Activated T-cell treated with anti-CD3 and anti-CD28 coated beads, Interleukin-2, amount 50 U/mL, for 72 hours (primary cell): ENCODE results near the gene MYO18B. TPM values are rescaled to one million over a fixed set of nuclear protein-coding genes. Genes with fewer than 3 reads are reported as not detected.

ENCODE experiments used
- ATAC-seq, 2 donors: fragments of 150-1000 bp; cut with Tn5 transposase; replicated peaks in 1 of 2; 2 replicates each; pipeline ENCODE4 v1.10.0; 2021; ENCODE audit warnings: moderate library complexity in 2 of 2, mild to moderate bottlenecking in 1 of 2
- DNase-seq, 2 donors: peaks; one replicate each; pipeline ENCODE4 v3.0.0; 2021 to 2022; ENCODE audit warnings: mixed read lengths in 1 of 2
- H3K27ac Mint-ChIP-seq: one replicate; pipeline ENCODE4 v1.8.0; 2022; ENCODE audit warnings: mild to moderate bottlenecking, moderate library complexity, mixed read lengths
- H3K27me3 Mint-ChIP-seq: one replicate; pipeline ENCODE4 v1.8.0; 2022; ENCODE audit warnings: low read depth, mixed read lengths
- H3K36me3 Mint-ChIP-seq, 2 donors: one replicate each; pipeline ENCODE4 v1.8.0; 2022; ENCODE audit warnings: mixed read lengths in 2 of 2, mild to moderate bottlenecking in 1 of 2; ENCODE audit not compliant: insufficient read depth in 2 of 2
- H3K4me1 Mint-ChIP-seq: one replicate; pipeline ENCODE4 v1.8.0; 2022; ENCODE audit warnings: low read depth, mixed read lengths
- H3K4me3 Mint-ChIP-seq, 2 donors: one replicate each; pipeline ENCODE4 v1.8.0; 2022; ENCODE audit warnings: mild to moderate bottlenecking in 2 of 2, mixed read lengths in 2 of 2, moderate library complexity in 2 of 2
- H3K9me3 Mint-ChIP-seq, 2 donors: one replicate each; pipeline ENCODE4 v1.8.0; 2022; ENCODE audit warnings: mixed read lengths in 2 of 2
- total RNA-seq, 2 donors: library from RNA; stranded (reverse); gene quantifications; one replicate each; pipeline ENCODE4 v1.2.3, GENCODE V29; 2022

MYO18B gene
- total RNA-seq, 2 donors from 2014 or later, result 2.4 to 2.8 TPM

DNA sequence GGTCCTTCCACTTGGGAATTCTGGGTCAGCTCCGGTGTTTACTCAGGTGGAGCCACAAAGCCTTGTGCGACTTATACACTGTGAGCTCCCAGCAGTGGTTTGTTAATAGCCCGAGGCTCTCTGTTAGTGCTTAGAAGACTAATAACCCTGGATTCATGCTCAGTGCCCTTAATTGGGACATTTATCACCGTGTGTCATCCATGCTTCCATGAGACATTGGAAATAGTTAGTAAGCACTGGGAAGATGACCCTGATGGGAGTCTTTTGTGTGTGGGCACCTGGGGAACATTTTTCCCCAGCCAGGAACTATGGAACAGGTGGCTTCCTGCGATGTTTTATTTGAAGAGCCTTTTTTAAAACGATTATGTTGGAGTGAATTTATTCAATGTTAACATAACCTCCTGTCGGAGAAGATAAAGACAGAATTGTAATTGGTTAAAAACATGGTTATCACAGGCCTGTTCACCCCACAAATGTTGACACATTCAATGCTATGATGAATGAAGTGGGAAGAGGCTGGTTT lies 188.9 kb downstream of the MYO18B start:
- Mint-ChIP-seq H3K27me3 (peaks cover 10% of the 10 kb centered on the region), H3K4me3 (no peak overlapping the region), H3K27ac (no peak overlapping the region), H3K36me3 (peaks cover 0 to 2% of the 10 kb centered on the region in 2 donors), H3K4me1 (no peaks in the 10 kb centered on the region), H3K9me3 (peaks cover 6% of the 10 kb centered on the region in 2 donors)
- DNase-seq, result no peak
- ATAC-seq, result no peak

DNA sequence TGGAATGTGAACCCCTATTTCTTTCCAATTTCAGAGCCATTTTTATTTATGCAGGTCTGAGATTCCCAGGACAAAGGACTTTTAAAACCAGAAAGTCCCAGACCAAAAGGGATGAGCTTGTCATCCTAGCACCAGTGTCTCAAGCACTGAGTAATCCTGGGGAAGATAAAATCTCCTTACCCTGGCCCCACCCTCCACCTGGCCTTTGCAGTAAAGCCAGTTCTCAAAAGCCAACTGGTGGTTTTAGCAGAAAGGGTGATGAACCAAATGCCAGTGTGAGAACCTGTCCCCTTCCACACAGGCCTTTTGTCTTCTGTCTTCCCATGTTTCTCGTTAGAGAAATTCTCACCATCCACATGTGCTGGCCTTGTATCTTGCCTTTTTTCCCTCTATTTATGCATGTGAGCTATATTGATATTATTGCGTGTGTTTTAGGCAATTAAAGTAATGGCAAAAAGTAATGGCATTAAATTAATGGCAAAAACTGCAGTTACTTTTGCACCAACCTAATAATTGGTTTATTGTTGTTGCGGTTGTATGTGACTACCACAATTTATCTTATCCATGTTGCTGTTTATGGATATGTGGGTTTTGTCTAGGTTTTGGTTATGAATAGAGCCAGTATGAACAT lies 191.3 kb downstream of the MYO18B start:
- Mint-ChIP-seq H3K4me1 (no peaks in the 10 kb centered on the region), H3K36me3 (no peaks in the 10 kb centered on the region), H3K4me3 (no peak overlapping the region), H3K9me3 (peaks cover 2 to 6% of the 10 kb centered on the region in 2 donors), H3K27me3 (peaks cover 13% of the 10 kb centered on the region), H3K27ac (no peak overlapping the region)
- ATAC-seq (no peak), DNase-seq (no peak)

DNA sequence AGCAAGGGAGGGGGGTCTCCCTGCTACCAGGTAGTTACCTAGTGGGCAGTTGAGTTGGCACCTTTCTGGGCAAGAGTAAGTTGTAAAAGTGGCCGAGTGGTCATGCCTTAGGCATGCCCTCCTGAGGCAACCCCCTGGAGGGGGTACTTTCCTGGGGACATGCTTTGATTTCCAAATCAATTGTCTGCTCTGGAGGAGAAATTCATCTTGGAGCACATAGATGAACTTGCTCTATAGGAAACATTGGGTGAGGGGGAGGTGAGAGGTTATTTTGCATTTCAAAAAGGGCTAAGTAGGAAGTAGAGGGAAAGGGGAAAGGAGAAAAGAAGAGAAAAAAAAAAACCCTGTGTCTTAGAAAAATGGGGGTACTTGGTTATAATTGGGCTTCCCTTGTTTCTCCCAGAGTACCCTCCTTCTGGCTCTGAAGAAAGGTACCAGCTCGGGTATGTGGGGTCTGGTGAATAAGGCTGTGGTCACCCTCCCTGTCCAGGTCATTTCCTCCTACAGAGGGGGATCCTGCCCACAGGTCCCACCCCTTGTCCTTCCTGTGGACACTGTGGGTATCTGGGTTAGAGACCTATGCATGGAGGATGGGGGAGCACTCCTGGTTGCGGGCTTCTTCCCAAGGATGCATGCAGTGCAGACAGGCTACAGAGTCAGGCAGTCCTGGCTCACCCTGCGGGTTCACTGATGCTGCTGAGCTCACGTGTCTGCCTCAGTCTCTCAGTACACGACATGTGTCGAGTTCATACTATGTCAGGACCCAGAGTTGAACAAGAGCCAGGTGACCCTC lies 193.5 kb downstream of the MYO18B start:
- Mint-ChIP-seq H3K27ac (no peak overlapping the region), H3K36me3 (no peaks in the 10 kb centered on the region), H3K9me3 (peaks cover 2 to 6% of the 10 kb centered on the region in 2 donors), H3K4me1 (no peaks in the 10 kb centered on the region), H3K4me3 (no peak overlapping the region), H3K27me3 (peaks cover 21% of the 10 kb centered on the region)
- ATAC-seq (no peak), DNase-seq (no peak)

DNA sequence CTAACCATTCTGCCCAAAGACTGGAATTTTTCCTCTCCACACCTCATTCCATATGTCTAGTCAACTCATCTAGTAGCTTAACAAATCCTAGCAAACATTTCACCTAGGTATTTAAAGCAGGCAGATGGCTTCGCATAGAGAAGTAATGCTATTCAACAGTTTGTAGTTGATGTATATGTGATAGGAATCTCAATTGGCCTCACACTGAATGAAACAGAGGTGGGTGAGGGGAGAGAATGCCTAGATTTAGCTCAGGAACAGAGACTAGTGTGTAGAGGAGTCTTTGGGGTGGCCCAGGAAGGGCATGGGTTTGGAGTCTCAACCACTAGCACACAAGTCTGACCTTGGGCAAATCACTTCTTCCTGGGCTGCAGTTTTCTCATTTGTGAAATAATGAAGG lies 196.2 kb downstream of the MYO18B start:
- ATAC-seq (no peak), DNase-seq (no peak)
- peaks cover 2 to 6% of the 10 kb centered on the region in 2 donors for H3K9me3 Mint-ChIP-seq
- H3K27ac Mint-ChIP-seq, result no peak overlapping the region
- H3K4me3 Mint-ChIP-seq, result no peak overlapping the region
- no peaks in the 10 kb centered on the region for H3K36me3 Mint-ChIP-seq
- H3K4me1 Mint-ChIP-seq, result no peaks in the 10 kb centered on the region
- peaks cover 39% of the 10 kb centered on the region for H3K27me3 Mint-ChIP-seq

DNA sequence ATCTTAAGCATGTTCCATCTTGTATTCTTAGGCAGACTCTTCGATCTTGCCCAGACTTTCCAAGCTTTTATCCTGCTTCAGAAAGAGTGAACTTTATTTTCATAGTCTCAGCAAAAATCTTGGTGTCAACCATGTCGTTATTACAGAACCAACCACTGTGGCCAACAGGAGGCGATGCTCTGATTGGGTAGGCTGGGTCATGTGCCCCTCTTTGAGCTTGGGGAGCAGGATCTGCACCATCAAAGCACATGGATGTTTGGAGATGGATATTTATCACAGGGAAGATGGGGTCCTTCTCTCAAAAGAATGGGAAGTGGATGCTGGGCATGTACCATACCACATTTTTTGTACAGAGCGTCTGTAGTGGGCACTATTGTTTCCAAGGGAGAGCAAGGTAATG lies 197.4 kb downstream of the MYO18B start:
- Mint-ChIP-seq H3K27me3 (peaks cover 50% of the 10 kb centered on the region), H3K4me3 (no peak overlapping the region), H3K9me3 (peaks cover 0 to 1% of the 10 kb centered on the region in 2 donors), H3K4me1 (no peaks in the 10 kb centered on the region), H3K36me3 (no peaks in the 10 kb centered on the region), H3K27ac (no peak overlapping the region)
- DNase-seq (no peak), ATAC-seq (no peak)

DNA sequence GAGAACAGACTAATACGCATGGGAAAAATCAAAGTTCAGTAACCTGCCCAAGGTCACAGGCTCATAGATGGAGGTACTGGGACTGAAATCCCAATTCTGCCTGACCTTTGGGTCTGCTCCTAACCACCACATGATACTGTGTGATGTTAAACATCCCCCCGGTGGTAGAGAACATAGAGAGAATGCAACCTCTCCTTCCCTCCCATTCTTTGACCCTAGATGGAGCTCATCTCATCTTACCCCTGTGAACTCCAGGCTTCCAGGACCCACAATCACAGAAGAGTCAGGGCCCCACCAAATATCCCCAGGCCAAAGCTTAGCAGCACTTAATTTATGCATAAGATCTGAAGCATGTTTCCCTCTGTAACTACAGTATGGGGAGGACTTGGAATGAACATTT lies 198.5 kb downstream of the MYO18B start:
- no peak overlapping the region for H3K4me3 Mint-ChIP-seq
- no peak for DNase-seq
- H3K4me1 Mint-ChIP-seq, result no peaks in the 10 kb centered on the region
- no peaks in the 10 kb centered on the region for H3K36me3 Mint-ChIP-seq
- no peak overlapping the region for H3K27ac Mint-ChIP-seq
- ATAC-seq, result no peak
- H3K27me3 Mint-ChIP-seq, result peaks cover 44% of the 10 kb centered on the region
- no peaks in the 10 kb centered on the region for H3K9me3 Mint-ChIP-seq

DNA sequence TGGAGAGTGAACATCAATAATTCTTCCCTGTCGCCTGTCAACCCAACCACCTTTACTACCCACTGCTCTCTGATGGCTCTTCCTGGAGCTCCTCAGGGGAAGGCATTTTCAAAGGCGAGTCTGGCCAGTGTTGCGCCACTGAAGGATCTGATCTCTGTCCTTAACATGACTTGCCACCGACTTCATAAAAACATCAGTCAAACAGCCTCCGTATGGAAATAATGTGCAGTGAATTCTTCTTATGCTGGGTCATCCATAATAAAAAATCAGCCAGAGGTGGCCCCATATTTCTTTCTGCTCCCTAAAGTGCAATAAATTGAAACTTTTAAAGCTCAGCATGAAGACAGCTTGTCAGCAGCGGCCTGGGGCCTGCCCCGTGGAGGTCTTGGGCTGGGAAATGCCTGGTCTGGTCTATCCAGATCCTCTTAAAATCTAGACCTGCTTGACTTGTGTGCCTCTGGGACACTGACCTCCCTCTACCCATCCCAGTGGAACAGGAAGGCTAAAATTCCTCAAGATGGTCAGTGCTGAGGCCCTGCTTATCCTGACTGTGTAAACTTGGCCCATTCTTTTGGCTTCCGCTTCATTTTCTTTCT lies 199.5 kb downstream of the MYO18B start:
- DNase-seq, result no peak
- Mint-ChIP-seq H3K36me3 (no peaks in the 10 kb centered on the region), H3K9me3 (no peaks in the 10 kb centered on the region), H3K27ac (no peak overlapping the region), H3K27me3 (peaks cover 37% of the 10 kb centered on the region), H3K4me3 (no peak overlapping the region), H3K4me1 (no peaks in the 10 kb centered on the region)
- no peak for ATAC-seq

DNA sequence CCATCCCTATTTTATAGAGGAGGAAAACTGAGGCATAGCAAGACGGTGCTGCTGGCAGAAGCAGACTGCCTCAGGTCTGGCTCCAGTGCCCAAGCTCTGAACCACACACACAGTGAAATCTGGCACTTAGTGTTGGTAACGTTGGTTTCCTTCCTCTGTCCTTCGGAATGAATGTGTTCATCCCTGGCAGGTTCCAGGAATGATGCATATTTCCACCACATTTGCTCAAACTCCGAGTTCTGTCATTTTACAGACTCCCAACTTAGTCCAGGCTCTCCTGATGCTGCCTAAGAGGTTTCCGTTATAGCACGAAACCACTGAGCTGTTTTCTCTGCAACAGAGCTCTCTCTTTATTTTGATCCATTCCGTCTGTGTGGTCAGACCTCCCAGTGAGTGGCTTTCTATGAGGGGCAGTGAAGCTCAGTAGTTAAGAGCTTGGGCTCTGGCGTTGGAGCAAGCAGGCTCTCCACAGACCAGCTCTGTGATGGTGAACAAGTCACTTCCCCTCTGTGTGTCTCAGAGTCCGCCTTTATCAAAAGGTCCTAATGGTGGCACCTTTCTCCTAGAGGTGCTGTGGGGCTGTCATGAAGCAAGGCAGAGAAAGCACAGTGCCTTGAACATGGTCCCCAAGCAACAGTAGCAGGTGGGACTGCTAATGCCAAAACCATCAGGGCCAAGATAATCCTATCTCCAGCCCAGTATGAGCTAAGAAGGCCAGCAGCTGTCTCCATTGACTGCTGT lies 200.3 kb downstream of the MYO18B start:
- no peak overlapping the region for H3K27ac Mint-ChIP-seq
- H3K4me1 Mint-ChIP-seq, result no peaks in the 10 kb centered on the region
- no peaks in the 10 kb centered on the region for H3K9me3 Mint-ChIP-seq
- peaks cover 37% of the 10 kb centered on the region for H3K27me3 Mint-ChIP-seq
- H3K4me3 Mint-ChIP-seq, result no peak overlapping the region
- no peaks in the 10 kb centered on the region for H3K36me3 Mint-ChIP-seq
- ATAC-seq, result no peak
- no peak for DNase-seq

DNA sequence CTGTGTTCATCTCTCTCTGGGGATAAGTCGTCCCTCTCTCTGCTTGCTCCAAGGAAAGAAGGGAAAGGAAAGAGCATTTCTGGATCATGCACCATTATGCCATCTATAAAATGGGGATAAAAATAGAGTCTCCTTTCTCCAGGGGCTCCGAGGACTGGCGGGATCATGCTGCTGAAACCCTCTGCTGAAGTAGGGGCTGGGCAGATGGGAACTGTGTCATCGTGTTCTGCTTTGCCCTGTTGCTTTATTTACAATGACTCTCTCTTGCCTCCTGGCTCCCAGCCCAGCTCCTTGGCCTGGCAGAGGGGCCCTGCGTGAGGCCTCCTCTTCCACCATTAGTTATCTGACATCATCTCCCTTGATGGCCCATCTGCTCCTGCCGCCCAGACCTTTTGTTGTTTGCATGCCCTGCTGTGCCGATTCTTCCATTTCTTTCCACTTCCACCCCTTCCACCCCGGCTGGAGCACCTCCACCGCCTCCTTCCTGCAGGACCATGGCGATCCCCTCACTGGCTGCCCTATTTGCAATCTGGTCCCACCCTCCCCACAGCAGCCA lies 200.9 kb downstream of the MYO18B start:
- ATAC-seq (no peak), DNase-seq (no peak)
- Mint-ChIP-seq H3K27ac (no peak overlapping the region), H3K4me1 (no peaks in the 10 kb centered on the region), H3K36me3 (no peaks in the 10 kb centered on the region), H3K9me3 (no peaks in the 10 kb centered on the region), H3K27me3 (peaks cover 37% of the 10 kb centered on the region), H3K4me3 (no peak overlapping the region)

DNA sequence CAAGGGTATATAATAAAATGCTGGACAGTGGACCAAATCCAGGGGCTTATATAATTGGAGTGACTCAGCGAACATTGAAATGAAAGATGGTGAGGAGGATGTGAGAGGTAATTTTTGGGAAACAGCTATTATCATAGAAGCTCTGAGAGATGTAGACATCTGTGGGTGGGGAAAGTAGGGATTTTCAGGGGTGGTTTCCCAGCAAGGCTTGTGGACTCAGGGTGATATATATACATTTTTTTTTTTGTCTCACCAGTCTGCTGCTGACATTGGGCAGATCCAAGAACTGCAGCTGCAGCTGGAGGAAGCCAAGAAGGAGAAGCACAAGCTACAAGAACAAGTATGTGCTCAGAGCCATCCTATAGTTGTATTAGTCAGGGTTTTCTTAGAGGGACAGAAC lies 208.1 kb downstream of the MYO18B start:
- no peak for DNase-seq
- H3K27ac Mint-ChIP-seq, result no peak overlapping the region
- no peaks in the 10 kb centered on the region for H3K36me3 Mint-ChIP-seq
- peaks cover 5% of the 10 kb centered on the region for H3K27me3 Mint-ChIP-seq
- H3K4me1 Mint-ChIP-seq, result no peaks in the 10 kb centered on the region
- no peak overlapping the region for H3K4me3 Mint-ChIP-seq
- H3K9me3 Mint-ChIP-seq, result no peaks in the 10 kb centered on the region
- ATAC-seq, result no peak

DNA sequence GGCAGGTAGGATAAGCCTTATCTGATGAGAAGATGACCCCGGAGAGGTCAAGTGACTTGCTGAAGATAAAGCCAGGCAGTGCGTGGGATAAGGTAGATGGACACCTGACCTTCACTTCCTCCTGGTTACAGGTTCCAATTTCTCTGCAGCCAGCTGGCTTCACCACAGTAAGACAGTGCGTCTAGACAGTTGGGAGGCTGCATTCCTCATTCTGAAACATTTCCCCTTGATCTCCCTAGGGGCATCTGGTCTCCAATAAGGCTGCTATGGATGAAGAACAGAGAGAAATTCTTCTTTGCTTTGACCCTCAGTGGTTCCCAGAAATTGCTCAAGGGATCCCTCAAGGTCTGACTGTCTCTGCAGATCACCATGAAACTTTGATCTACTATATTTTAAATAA lies 211.3 kb downstream of the MYO18B start:
- Mint-ChIP-seq H3K27ac (no peak overlapping the region), H3K9me3 (no peaks in the 10 kb centered on the region), H3K36me3 (no peaks in the 10 kb centered on the region), H3K4me3 (no peak overlapping the region), H3K4me1 (no peaks in the 10 kb centered on the region), H3K27me3 (peaks cover 5% of the 10 kb centered on the region)
- ATAC-seq (no peak), DNase-seq (no peak)

DNA sequence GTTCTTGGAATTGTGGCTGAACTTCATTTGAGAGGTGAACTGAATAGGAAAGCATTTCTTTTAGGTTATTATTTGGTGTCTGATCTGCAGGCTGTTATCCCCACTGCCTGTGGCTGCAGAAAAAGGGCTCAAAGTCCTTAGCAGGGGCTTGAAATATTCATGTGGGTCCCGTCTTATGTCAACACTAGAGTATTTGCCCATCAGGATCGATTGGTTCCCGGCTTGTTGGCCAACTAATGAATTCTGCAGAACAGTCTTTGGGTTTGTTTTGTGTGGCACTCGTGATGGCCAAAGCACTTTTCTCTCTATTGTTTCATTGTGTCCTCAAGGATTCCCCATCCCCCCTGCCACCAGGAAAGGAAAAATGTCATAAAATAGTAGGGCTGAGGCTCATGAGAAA lies 211.9 kb downstream of the MYO18B start:
- H3K4me3 Mint-ChIP-seq, result no peak overlapping the region
- H3K4me1 Mint-ChIP-seq, result no peaks in the 10 kb centered on the region
- no peaks in the 10 kb centered on the region for H3K36me3 Mint-ChIP-seq
- ATAC-seq (no peak), DNase-seq (no peak)
- H3K9me3 Mint-ChIP-seq, result no peaks in the 10 kb centered on the region
- no peak overlapping the region for H3K27ac Mint-ChIP-seq
- H3K27me3 Mint-ChIP-seq, result peaks cover 4% of the 10 kb centered on the region

DNA sequence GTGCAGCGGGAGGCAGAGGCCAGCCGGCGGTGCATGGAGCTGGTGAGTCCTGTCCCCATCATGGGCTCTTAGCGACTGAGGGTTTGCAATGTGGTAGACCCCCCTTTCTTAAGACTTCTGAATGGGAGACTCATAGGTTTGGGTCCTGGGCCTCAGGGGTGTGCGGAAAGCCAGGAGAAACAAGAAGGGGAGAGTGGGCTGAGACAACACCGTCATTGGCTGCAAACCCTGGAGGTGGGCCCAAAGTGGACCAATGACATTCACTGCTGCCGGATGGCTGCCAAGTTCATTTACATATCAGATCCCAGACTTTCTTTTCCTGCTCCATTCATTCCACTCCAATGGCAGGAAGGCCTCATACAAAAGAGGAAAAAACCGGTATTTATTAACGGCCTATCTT lies 213.3 kb downstream of the MYO18B start:
- DNase-seq (no peak), ATAC-seq (no peak)
- H3K9me3 Mint-ChIP-seq, result no peaks in the 10 kb centered on the region
- H3K4me3 Mint-ChIP-seq, result no peak overlapping the region
- H3K27me3 Mint-ChIP-seq, result no peaks in the 10 kb centered on the region
- H3K4me1 Mint-ChIP-seq, result no peaks in the 10 kb centered on the region
- H3K27ac Mint-ChIP-seq, result no peak overlapping the region
- no peaks in the 10 kb centered on the region for H3K36me3 Mint-ChIP-seq
